Measurements from ENCODE around the gene KIF1A.

DNA sequence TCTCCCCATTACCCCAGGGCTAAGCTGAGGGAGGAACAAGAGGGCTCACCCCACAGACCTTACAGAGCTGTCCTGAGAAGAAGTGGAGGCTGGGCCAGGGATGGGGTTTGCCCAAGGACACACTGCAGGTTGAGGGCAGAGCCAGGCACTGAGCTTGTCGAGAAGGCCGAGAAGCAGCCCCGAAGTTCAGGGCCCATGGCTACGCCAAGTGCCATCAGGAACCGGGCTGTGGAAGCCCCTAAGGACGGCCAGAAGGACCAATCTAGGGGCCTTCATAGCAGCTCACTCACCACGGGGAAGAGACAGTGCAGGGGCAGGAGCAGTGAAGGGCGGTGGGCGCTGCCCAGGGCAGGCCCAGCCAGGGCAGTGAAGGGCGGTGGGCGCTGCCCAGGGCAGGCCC, 30.0 kb upstream of the KIF1A start:
- TF ChIP-seq, protein P1, sequence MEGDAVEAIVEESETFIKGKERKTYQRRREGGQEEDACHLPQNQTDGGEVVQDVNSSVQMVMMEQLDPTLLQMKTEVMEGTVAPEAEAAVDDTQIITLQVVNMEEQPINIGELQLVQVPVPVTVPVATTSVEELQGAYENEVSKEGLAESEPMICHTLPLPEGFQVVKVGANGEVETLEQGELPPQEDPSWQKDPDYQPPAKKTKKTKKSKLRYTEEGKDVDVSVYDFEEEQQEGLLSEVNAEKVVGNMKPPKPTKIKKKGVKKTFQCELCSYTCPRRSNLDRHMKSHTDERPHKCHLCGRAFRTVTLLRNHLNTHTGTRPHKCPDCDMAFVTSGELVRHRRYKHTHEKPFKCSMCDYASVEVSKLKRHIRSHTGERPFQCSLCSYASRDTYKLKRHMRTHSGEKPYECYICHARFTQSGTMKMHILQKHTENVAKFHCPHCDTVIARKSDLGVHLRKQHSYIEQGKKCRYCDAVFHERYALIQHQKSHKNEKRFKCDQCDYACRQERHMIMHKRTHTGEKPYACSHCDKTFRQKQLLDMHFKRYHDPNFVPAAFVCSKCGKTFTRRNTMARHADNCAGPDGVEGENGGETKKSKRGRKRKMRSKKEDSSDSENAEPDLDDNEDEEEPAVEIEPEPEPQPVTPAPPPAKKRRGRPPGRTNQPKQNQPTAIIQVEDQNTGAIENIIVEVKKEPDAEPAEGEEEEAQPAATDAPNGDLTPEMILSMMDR (IDR thresholded peaks at IDR 0.05; ENCODE audit: poor library complexity, severe bottlenecking) = no peak
- TF ChIP-seq RAD21 (conservative IDR thresholded peaks at IDR 0.05) (no peak), POLR2AphosphoS5 (IDR thresholded peaks at IDR 0.05) (no peak), EZH2 (IDR thresholded peaks at IDR 0.05; ENCODE audit: borderline replicate concordance, insufficient read depth, low read length, poor library complexity, severe bottlenecking) (no peak), TAF1 (IDR thresholded peaks at IDR 0.05; ENCODE audit: low read depth) (no peak), EP300 (conservative IDR thresholded peaks at IDR 0.05; ENCODE audit: poor library complexity, severe bottlenecking) (no peak)
- TF ChIP-seq, protein P2, sequence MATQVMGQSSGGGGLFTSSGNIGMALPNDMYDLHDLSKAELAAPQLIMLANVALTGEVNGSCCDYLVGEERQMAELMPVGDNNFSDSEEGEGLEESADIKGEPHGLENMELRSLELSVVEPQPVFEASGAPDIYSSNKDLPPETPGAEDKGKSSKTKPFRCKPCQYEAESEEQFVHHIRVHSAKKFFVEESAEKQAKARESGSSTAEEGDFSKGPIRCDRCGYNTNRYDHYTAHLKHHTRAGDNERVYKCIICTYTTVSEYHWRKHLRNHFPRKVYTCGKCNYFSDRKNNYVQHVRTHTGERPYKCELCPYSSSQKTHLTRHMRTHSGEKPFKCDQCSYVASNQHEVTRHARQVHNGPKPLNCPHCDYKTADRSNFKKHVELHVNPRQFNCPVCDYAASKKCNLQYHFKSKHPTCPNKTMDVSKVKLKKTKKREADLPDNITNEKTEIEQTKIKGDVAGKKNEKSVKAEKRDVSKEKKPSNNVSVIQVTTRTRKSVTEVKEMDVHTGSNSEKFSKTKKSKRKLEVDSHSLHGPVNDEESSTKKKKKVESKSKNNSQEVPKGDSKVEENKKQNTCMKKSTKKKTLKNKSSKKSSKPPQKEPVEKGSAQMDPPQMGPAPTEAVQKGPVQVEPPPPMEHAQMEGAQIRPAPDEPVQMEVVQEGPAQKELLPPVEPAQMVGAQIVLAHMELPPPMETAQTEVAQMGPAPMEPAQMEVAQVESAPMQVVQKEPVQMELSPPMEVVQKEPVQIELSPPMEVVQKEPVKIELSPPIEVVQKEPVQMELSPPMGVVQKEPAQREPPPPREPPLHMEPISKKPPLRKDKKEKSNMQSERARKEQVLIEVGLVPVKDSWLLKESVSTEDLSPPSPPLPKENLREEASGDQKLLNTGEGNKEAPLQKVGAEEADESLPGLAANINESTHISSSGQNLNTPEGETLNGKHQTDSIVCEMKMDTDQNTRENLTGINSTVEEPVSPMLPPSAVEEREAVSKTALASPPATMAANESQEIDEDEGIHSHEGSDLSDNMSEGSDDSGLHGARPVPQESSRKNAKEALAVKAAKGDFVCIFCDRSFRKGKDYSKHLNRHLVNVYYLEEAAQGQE (IDR thresholded peaks at IDR 0.05; ENCODE audit: borderline replicate concordance) = no peak
